Gastroesophageal sphincter (tissue), 4 donors: ENCODE data around the gene RSRC2. TPM values are rescaled to one million over a fixed set of nuclear protein-coding genes. Genes with fewer than 3 reads are reported as not detected.
A peak's percentile ranks its signal among the peaks of the same experiment; 100 is the strongest.

ENCODE experiments used
- ATAC-seq: fragments of 150-250 bp; one replicate; pipeline ENCODE4 v1.9.1; 2016; ENCODE audit warnings: mild to moderate bottlenecking, moderate library complexity
- H3K27ac ChIP-seq, 4 donors: fragments of 200-600 bp; sonication (generic) in 3 of 4; 1 replicate in 3 of 4; 2 replicates in 1 of 4; pipeline ENCODE4 v1.5.1; 2016 to 2019
- H3K27me3 ChIP-seq: fragments of 200-600 bp; sonication (generic); one replicate; pipeline ENCODE4 v1.5.1; 2019
- H3K36me3 ChIP-seq, 2 donors: fragments of 200-600 bp; sonication (generic); one replicate each; pipeline ENCODE4 v1.5.1; 2019; ENCODE audit warnings: control low read depth in 1 of 2
- H3K4me1 ChIP-seq, 3 donors: fragments of 200-600 bp; sonication (generic); 1 replicate in 2 of 3; 2 replicates in 1 of 3; pipeline ENCODE4 v1.5.1; 2016 to 2019; ENCODE audit warnings: control low read depth in 2 of 3
- H3K4me3 ChIP-seq, 2 donors: fragments of 200-600 bp; sonication (generic); one replicate each; pipeline ENCODE4 v1.5.1; 2019; ENCODE audit warnings: mild to moderate bottlenecking in 1 of 2, moderate library complexity in 1 of 2
- H3K9me3 ChIP-seq, 3 donors: fragments of 200-600 bp; sonication (generic); one replicate each; pipeline ENCODE4 v1.5.1; 2017 to 2019; ENCODE audit warnings: control low read depth in 2 of 3
- CTCF ChIP-seq, 4 experiments: fragments of 200-600 bp in 2 of 4; fragments of 450-650 bp in 2 of 4; sonication (generic) in 1 of 4; IDR thresholded peaks; one replicate each; pipeline ENCODE4 v1.5.1; 2017 to 2019; ENCODE audit warnings: antibody characterized with exemption in 4 of 4, mild to moderate bottlenecking in 2 of 4, moderate library complexity in 2 of 4
- EP300 ChIP-seq: sonication (generic); formaldehyde crosslinking; IDR thresholded peaks from one replicate; pipeline ENCODE4 v1.6.1; 2017; ENCODE audit warnings: antibody characterized with exemption, mild to moderate bottlenecking
- POLR2A ChIP-seq, 2 donors: fragments of 450-650 bp; IDR thresholded peaks; one replicate each; pipeline ENCODE4 v1.6.1; 2017; ENCODE audit warnings: antibody characterized with exemption in 2 of 2, mild to moderate bottlenecking in 2 of 2, moderate library complexity in 1 of 2
- POLR2AphosphoS5 ChIP-seq: sonication (generic); formaldehyde crosslinking; IDR thresholded peaks from one replicate; pipeline ENCODE4 v1.6.1; 2017; ENCODE audit warnings: antibody characterized with exemption
- WGBS, 2 donors: methylation state at CpG; one replicate each; pipeline ENCODE4 v1.1.5; 2018; ENCODE audit warnings: low coverage in 1 of 2; 5-methylcytosine and 5-hydroxymethylcytosine counted together
- total RNA-seq, 4 donors: library from RNA; depleted of rRNA; stranded (reverse); fragments of >200 nt; gene quantifications; one replicate each; pipeline ENCODE4 v1.1.0, GENCODE V29; 2016

The RSRC2 gene
- total RNA-seq, 4 donors from 2014 or later: 37.4 to 102 (median 72.0) TPM

- peaks cover 0 to 6% of the 10 kb centered on the region in 2 donors for H3K36me3 ChIP-seq
- ATAC-seq: no peak
- H3K27ac ChIP-seq: peak overlapping the region; percentile 24 to 98 (median 93)
- peak overlapping the region; percentile 57 to 70 for H3K4me3 ChIP-seq
- no peaks in the 10 kb centered on the region for H3K27me3 ChIP-seq
- H3K9me3 ChIP-seq: no peaks in the 10 kb centered on the region
- WGBS, 2 donors: 0 to 1% methylated on average over 17 to 21 of the region's 21 CpGs
- TF ChIP-seq EP300: no peak
- peaks cover 19 to 41% (median 29%) of the 10 kb centered on the region in 3 donors for H3K4me1 ChIP-seq
Measured at GRCh38 chr12:122527478-122527944, 775 bp upstream of the RSRC2 start.

- H3K4me1 ChIP-seq: peaks cover 24 to 73% (median 37%) of the 10 kb centered on the region in 3 donors
Measured at GRCh38 chr12:122523846-122524718, 2.7 kb downstream of the RSRC2 start.

GRCh38 chr12:122523280-122523679 lies 3.5 kb downstream of the RSRC2 start:
- no peak for ATAC-seq
- Histone ChIP-seq H3K4me3 (peak overlapping the region in 1 of 2 donors; percentile 70), H3K9me3 (no peaks in the 10 kb centered on the region), H3K4me1 (peaks cover 24 to 70% (median 37%) of the 10 kb centered on the region in 3 donors), H3K27ac (peak overlapping the region in 3 of 4 donors; percentile 8 to 67 (median 39)), H3K27me3 (no peaks in the 10 kb centered on the region), H3K36me3 (peaks cover 32 to 41% of the 10 kb centered on the region in 2 donors)
- WGBS, 2 donors: 44 to 45% methylated on average over 3 to 8 of the region's 8 CpGs
- no peak for TF ChIP-seq POLR2AphosphoS5
- TF ChIP-seq CTCF (IDR thresholded peaks at IDR 0.05): no peak

More at GRCh38 chr12:122523846-122524718, 2.7 kb downstream of the RSRC2 start:
- H3K4me3 ChIP-seq: peak overlapping the region; percentile 37 to 70
- peak overlapping the region in 3 of 4 donors; percentile 11 to 67 (median 66) for H3K27ac ChIP-seq
- H3K9me3 ChIP-seq: no peaks in the 10 kb centered on the region
- TF ChIP-seq POLR2AphosphoS5: no peak
- no peak for TF ChIP-seq POLR2A (IDR thresholded peaks at IDR 0.05)
- no peak for TF ChIP-seq CTCF (IDR thresholded peaks at IDR 0.05)
- TF ChIP-seq EP300: no peak
- H3K36me3 ChIP-seq: peaks cover 27 to 33% of the 10 kb centered on the region in 2 donors
- no peaks in the 10 kb centered on the region for H3K27me3 ChIP-seq
- no peak for ATAC-seq
- 5 to 10% methylated on average over 8 of the region's 8 CpGs for WGBS, 2 donors

GRCh38 chr12:122520676-122521075 lies 6.1 kb downstream of the RSRC2 start:
- no peak for TF ChIP-seq EP300
- no peak for TF ChIP-seq POLR2A (IDR thresholded peaks at IDR 0.05)
- no peak for TF ChIP-seq POLR2AphosphoS5
- TF ChIP-seq CTCF (IDR thresholded peaks at IDR 0.05): no peak
- H3K36me3 ChIP-seq: peaks cover 49 to 67% of the 10 kb centered on the region in 2 donors
- WGBS, 2 donors: 95 to 100% methylated on average over 1 to 4 of the region's 4 CpGs

GRCh38 chr12:122519418-122519817 lies 7.3 kb downstream of the RSRC2 start:
- TF ChIP-seq EP300 (no peak), POLR2AphosphoS5 (no peak), POLR2A (IDR thresholded peaks at IDR 0.05) (no peak), CTCF (IDR thresholded peaks at IDR 0.05) (no peak)
- ATAC-seq: no peak
- 70 to 100% methylated on average over 1 of the region's 1 CpG for WGBS, 2 donors

More at GRCh38 chr12:122520676-122521075, 6.1 kb downstream of the RSRC2 start:
- no peak for ATAC-seq
- Histone ChIP-seq H3K27me3 (no peaks in the 10 kb centered on the region), H3K27ac (no peak overlapping the region), H3K4me3 (no peak overlapping the region), H3K4me1 (peaks cover 24 to 60% (median 30%) of the 10 kb centered on the region in 3 donors), H3K9me3 (no peaks in the 10 kb centered on the region)

More at GRCh38 chr12:122519418-122519817, 7.3 kb downstream of the RSRC2 start:
- Histone ChIP-seq H3K27me3 (no peaks in the 10 kb centered on the region), H3K4me3 (no peak overlapping the region), H3K9me3 (no peaks in the 10 kb centered on the region), H3K4me1 (peaks cover 21 to 56% (median 22%) of the 10 kb centered on the region in 3 donors), H3K27ac (no peak overlapping the region), H3K36me3 (peaks cover 53 to 79% of the 10 kb centered on the region in 2 donors)
